H1 (cell line): ENCODE results near the gene GRID2. TPM values are rescaled to one million over a fixed set of nuclear protein-coding genes. Genes with fewer than 3 reads are reported as not detected.

Experiments
- CTCF ChIA-PET: fragments of 300-600 bp; sonication (Branson Sonifier 250); formaldehyde crosslinking; loops from one replicate; lab custom pipeline; 2021; ENCODE audit not compliant: partially characterized antibody; lab: Charles Lee
- POLR2A ChIA-PET: fragments of 300-600 bp; sonication (Branson Sonifier 250); formaldehyde crosslinking; loops from one replicate; lab custom pipeline; 2021; ENCODE audit warnings: inconsistent platforms; ENCODE audit not compliant: partially characterized antibody; lab: Charles Lee
- DNase-seq, 2 experiments: peaks; one replicate each; pipeline versions ENCODE4 v3.0.0 to v3.0.0-alpha.2; 2010 to 2022; ENCODE audit warnings: low spot score in 2 of 2, low read depth in 1 of 2, mixed read lengths in 1 of 2
- FAIRE-seq: peaks from 2 replicates; lab custom pipeline; 2011; peaks lifted over from hg19 to GRCh38; lab: Jason Lieb, UNC
- H2AFZ ChIP-seq: 2 replicates; pipeline ENCODE4 v1.8.1; 2012; ENCODE audit warnings: low read length, inconsistent platforms
- H2AK5ac ChIP-seq: 2 replicates; pipeline ENCODE4 v1.6.1; 2013; ENCODE audit warnings: low read depth, low read length
- H2BK120ac ChIP-seq: replicated peaks from 2 replicates; pipeline ENCODE3; 2013; ENCODE audit warnings: low read depth, low read length, inconsistent platforms
- H2BK12ac ChIP-seq: 2 replicates; pipeline ENCODE4 v1.6.1; 2013; ENCODE audit warnings: low read depth, low read length
- H2BK15ac ChIP-seq: 2 replicates; pipeline ENCODE4 v1.6.1; 2013; ENCODE audit warnings: low read length
- H2BK20ac ChIP-seq: 2 replicates; pipeline ENCODE4 v1.6.1; 2013; ENCODE audit warnings: low read length
- H2BK5ac ChIP-seq: 2 replicates; pipeline ENCODE4 v1.6.1; 2013; ENCODE audit warnings: low read depth, low read length
- H3K14ac ChIP-seq: 2 replicates; pipeline ENCODE4 v1.6.1; 2013; ENCODE audit warnings: inconsistent platforms; ENCODE audit not compliant: insufficient read length
- H3K18ac ChIP-seq: 2 replicates; pipeline ENCODE4 v1.6.1; 2013; ENCODE audit warnings: low read length; ENCODE audit errors: extremely low read depth
- H3K23ac ChIP-seq: 2 replicates; pipeline ENCODE4 v1.6.1; 2013; ENCODE audit warnings: inconsistent platforms; ENCODE audit not compliant: insufficient read length
- H3K23me2 ChIP-seq: 2 replicates; pipeline ENCODE4 v1.6.1; 2013; ENCODE audit warnings: low read depth, low read length
- H3K27ac ChIP-seq: 2 replicates; pipeline ENCODE4 v1.6.1; 2011; ENCODE audit warnings: low read depth, low read length, inconsistent platforms
- H3K27me3 ChIP-seq, 4 experiments: replicated peaks in 1 of 4; 1 replicate in 1 of 4; 2 replicates in 3 of 4; pipeline versions ENCODE4 v1.6.1 to v1.8.1; 2011 to 2013; ENCODE audit warnings: low read length in 3 of 4, mild to moderate bottlenecking in 3 of 4, inconsistent platforms in 2 of 4, mixed read lengths in 2 of 4, moderate library complexity in 1 of 4; ENCODE audit not compliant: control insufficient read depth in 3 of 4, insufficient read depth in 3 of 4; ENCODE audit errors: extremely low read depth in 1 of 4
- H3K36me3 ChIP-seq, 4 experiments: 2 replicates each; pipeline versions ENCODE4 v1.6.1 to v1.8.1; 2011 to 2013; ENCODE audit warnings: mild to moderate bottlenecking in 4 of 4, low read length in 3 of 4, moderate library complexity in 2 of 4, control low read depth in 1 of 4, inconsistent platforms in 1 of 4; ENCODE audit not compliant: insufficient read depth in 4 of 4, control insufficient read depth in 2 of 4
- H3K4ac ChIP-seq: replicated peaks from 2 replicates; pipeline ENCODE3; 2013; ENCODE audit warnings: low read length, low read depth, mixed read lengths, inconsistent platforms; ENCODE audit not compliant: insufficient read length
- H3K4me1 ChIP-seq, 4 experiments: replicated peaks in 1 of 4; 1 replicate in 1 of 4; 2 replicates in 3 of 4; pipeline versions ENCODE4 v1.6.1 to v1.8.1; 2011 to 2013; ENCODE audit warnings: low read length in 3 of 4, inconsistent platforms in 2 of 4, mixed read lengths in 1 of 4; ENCODE audit not compliant: insufficient read depth in 4 of 4, control insufficient read depth in 3 of 4
- H3K4me2 ChIP-seq, 2 experiments: 2 replicates each; pipeline versions ENCODE4 v1.6.1 to v1.8.1; 2011 to 2013; ENCODE audit warnings: low read depth in 2 of 2, low read length in 2 of 2, control low read depth in 1 of 2, inconsistent platforms in 1 of 2, mild to moderate bottlenecking in 1 of 2; ENCODE audit not compliant: insufficient read depth in 1 of 2
- H3K4me3 ChIP-seq, 4 experiments: fragments of 200-600, 300-600 bp in 1 of 4; sonication (generic), shearing (Covaris generic), sonication (Bioruptor Twin) in 1 of 4; 2 replicates each; pipeline versions ENCODE4 v1.5.1 to v1.8.1; 2011 to 2016; ENCODE audit warnings: low read length in 4 of 4, low read depth in 3 of 4, control low read depth in 2 of 4, inconsistent platforms in 2 of 4, mild to moderate bottlenecking in 2 of 4, mixed read lengths in 1 of 4, moderate library complexity in 1 of 4; ENCODE audit not compliant: insufficient read depth in 2 of 4; ENCODE audit errors: extremely low read depth in 1 of 4
- H3K56ac ChIP-seq: replicated peaks from 2 replicates; pipeline ENCODE3; 2013; ENCODE audit warnings: low read depth, mild to moderate bottlenecking, mixed read lengths, low read length, inconsistent platforms; ENCODE audit not compliant: insufficient read length
- H3K79me1 ChIP-seq: 2 replicates; pipeline ENCODE4 v1.6.1; 2013; ENCODE audit warnings: low read depth, low read length, control low read depth
- H3K79me2 ChIP-seq, 2 experiments: 2 replicates each; pipeline versions ENCODE4 v1.6.1 to v1.8.1; 2012 to 2013; ENCODE audit warnings: low read length in 2 of 2, mild to moderate bottlenecking in 2 of 2, inconsistent platforms in 1 of 2; ENCODE audit not compliant: insufficient read depth in 2 of 2, control insufficient read depth in 1 of 2
- H3K9ac ChIP-seq, 4 experiments: replicated peaks in 1 of 4; 1 replicate in 1 of 4; 2 replicates in 3 of 4; pipeline versions ENCODE4 v1.6.1 to v1.8.1; 2011 to 2013; ENCODE audit warnings: low read depth in 3 of 4, low read length in 3 of 4, control low read depth in 2 of 4, mild to moderate bottlenecking in 2 of 4, moderate library complexity in 2 of 4, inconsistent platforms in 1 of 4; ENCODE audit errors: extremely low read depth in 1 of 4
- H3K9me3 ChIP-seq, 2 experiments: 2 replicates each; pipeline versions ENCODE4 v1.6.1 to v1.8.1; 2012 to 2013; ENCODE audit warnings: mild to moderate bottlenecking in 2 of 2, moderate library complexity in 2 of 2, control low read depth in 1 of 2, inconsistent platforms in 1 of 2, low read depth in 1 of 2, low read length in 1 of 2, mixed read lengths in 1 of 2; ENCODE audit not compliant: insufficient read depth in 2 of 2
- H4K20me1 ChIP-seq, 2 experiments: replicated peaks in 1 of 2; 2 replicates each; pipeline versions ENCODE3 to v1.8.1; 2011 to 2013; ENCODE audit warnings: inconsistent platforms in 2 of 2, low read length in 2 of 2, mild to moderate bottlenecking in 1 of 2; ENCODE audit not compliant: insufficient read depth in 2 of 2, control insufficient read depth in 1 of 2
- H4K5ac ChIP-seq: 2 replicates; pipeline ENCODE4 v1.6.1; 2013; ENCODE audit warnings: low read length, low read depth, mixed read lengths, inconsistent platforms; ENCODE audit not compliant: insufficient read length
- H4K8ac ChIP-seq: 2 replicates; pipeline ENCODE4 v1.8.0; 2013; ENCODE audit warnings: mild to moderate bottlenecking, moderate library complexity, low read length, inconsistent platforms; ENCODE audit not compliant: insufficient read depth; ENCODE audit errors: extremely low read depth
- H4K91ac ChIP-seq: replicated peaks from 2 replicates; pipeline ENCODE3; 2013; ENCODE audit warnings: low read length, mixed read lengths, inconsistent platforms; ENCODE audit not compliant: insufficient read length
- CBX5 ChIP-seq: fragments of 300-800, 300-1000 bp; sonication (generic); IDR thresholded peaks from 2 replicates; pipeline ENCODE4 v1.7.1; 2016; ENCODE audit warnings: antibody characterized with exemption, low read length, low read depth
- CHD1 ChIP-seq: IDR thresholded peaks from 2 replicates; pipeline ENCODE4 v1.6.1; 2012; ENCODE audit warnings: low read depth, low read length, improper control_type of control experiment
- CHD2 ChIP-seq: IDR thresholded peaks from 2 replicates; pipeline ENCODE4 v1.6.1; 2012; ENCODE audit warnings: low read length, improper control_type of control experiment
- EZH2 ChIP-seq: fragments of 200-600 bp; sonication (generic); IDR thresholded peaks from 2 replicates; pipeline ENCODE4 v1.7.1; 2012; ENCODE audit warnings: low read depth, mild to moderate bottlenecking, moderate library complexity, low read length, inconsistent platforms; ENCODE audit not compliant: severe bottlenecking
- JUN ChIP-seq: IDR thresholded peaks from 2 replicates; pipeline ENCODE4 v1.6.1; 2011; ENCODE audit warnings: low read depth, mild to moderate bottlenecking, improper control_type of control experiment, low read length
- NANOG ChIP-seq: IDR thresholded peaks from 2 replicates; pipeline ENCODE4 v1.6.1; 2011; ENCODE audit warnings: low read length, low read depth, mild to moderate bottlenecking, inconsistent platforms; ENCODE audit not compliant: insufficient read depth, poor library complexity, severe bottlenecking
- NRF1 ChIP-seq: IDR thresholded peaks from 2 replicates; pipeline ENCODE4 v1.6.1; 2011; ENCODE audit warnings: mild to moderate bottlenecking, low read depth, low read length, improper control_type of control experiment
- TAF7 ChIP-seq: optimal IDR thresholded peaks from 2 replicates; pipeline ENCODE3; 2011; ENCODE audit warnings: low read depth, mild to moderate bottlenecking, inconsistent platforms, low read length, moderate library complexity, borderline replicate concordance
- TEAD4 ChIP-seq: IDR thresholded peaks from 2 replicates; pipeline ENCODE4 v1.6.1; 2012; ENCODE audit warnings: low read depth, low read length, inconsistent platforms, mixed read lengths
- USF2 ChIP-seq: IDR thresholded peaks from 2 replicates; pipeline ENCODE4 v1.6.1; 2011; ENCODE audit warnings: low read length, improper control_type of control experiment
- WGBS, 2 experiments: shearing (Covaris generic) in 1 of 2; methylation state at CpG; one replicate each; pipeline versions ENCODE4 v1.1.6 to v1.1.7; 2013 to 2015; ENCODE audit warnings: low lambda C conversion rate in 2 of 2, mixed read lengths in 2 of 2, inconsistent platforms in 1 of 2, low coverage in 1 of 2, missing lambda C conversion rate in 1 of 2; ENCODE audit not compliant: insufficient replicate concordance in 2 of 2, insufficient coverage in 1 of 2, insufficient read length in 1 of 2; ENCODE audit errors: extremely low coverage in 1 of 2, missing lambda C conversion rate in 1 of 2; 5-methylcytosine and 5-hydroxymethylcytosine counted together
- polyA plus RNA-seq, 7 experiments: library from polyadenylated mRNA; depleted of rRNA in 3 of 7; stranded (reverse) in 5 of 7; unstranded in 2 of 7; fragments of >200 nt in 5 of 7; fragments of 200-250 nt in 2 of 7; gene quantifications; 1 replicate in 5 of 7; 2 replicates in 1 of 7; 4 replicates in 1 of 7; pipeline versions ENCODE4 v1.2.1 to v1.2.3, GENCODE V29; 2011 to 2013; ENCODE audit warnings: missing spikeins in 2 of 7, mixed read lengths in 2 of 7
- total RNA-seq: library from RNA; stranded (reverse); fragmentation: NEBNext Ultra II Directional; extraction: Animal tissue kit (Norgen Biotek cat#: 25700); gene quantifications from 2 replicates; pipeline ENCODE4 v1.2.1, GENCODE V29; 2021

GRID2 gene
- total and polyA plus RNA-seq, 2 of the 8 experiments (the other 6 are each of a cell fraction or from before 2014, with no cell fraction given), result 31.1 to 81.9 TPM

GRCh38 chr4:92843784-92844183 is 540.0 kb downstream of the GRID2 start:
- Histone ChIP-seq H3K79me2 (peaks cover 0 to 15% of the 10 kb centered on the region in 2 experiments; a peak in 1 of 4 replicates), H3K27me3 (no peaks in the 10 kb centered on the region), H3K9ac (no peak overlapping the region), H3K23ac (no peak overlapping the region), H3K4me1 (peaks cover 0 to 5% (median 0%) of the 10 kb centered on the region in 4 experiments; a peak in 2 of 7 replicates), H3K56ac (no peak overlapping the region), H4K91ac (no peak overlapping the region), H2BK12ac (no peak overlapping the region), H2BK5ac (no peak overlapping the region), H3K4ac (no peak overlapping the region), H2AFZ (no peak overlapping the region), H3K18ac (no peak overlapping the region), H2BK15ac (no peak overlapping the region), H3K79me1 (no peaks in the 10 kb centered on the region; the same call in 1 of the 2 replicates), H4K5ac (no peak overlapping the region), H3K4me3 (no peak overlapping the region), H3K27ac (no peak overlapping the region), H4K8ac (no peak overlapping the region), H3K14ac (no peak overlapping the region), H3K23me2 (no peaks in the 10 kb centered on the region), H2BK20ac (no peak overlapping the region), H3K36me3 (peaks cover 0 to 3% (median 0%) of the 10 kb centered on the region in 4 experiments; a peak in 1 of 8 replicates), H3K4me2 (no peak overlapping the region), H2BK120ac (no peak overlapping the region), H4K20me1 (peaks cover 0 to 2% of the 10 kb centered on the region in 2 experiments), H3K9me3 (no peaks in the 10 kb centered on the region), H2AK5ac (no peak overlapping the region)
- POLR2A ChIA-PET, result interaction anchor here (0.8 kb wide), 1 partner anchor 14 kb away, joined by 3 read pairs; no protein-coding TSS in a partner anchor
- DNase-seq, result no peak
- 94% methylated on average over 4 of the region's 4 CpGs; no CpG with 5 or more reads in 1 of the 2 experiments for WGBS, 2 experiments
- CTCF ChIA-PET, result no interaction called here
- FAIRE-seq, result no peak
- TF ChIP-seq JUN (no peak), EZH2 (no peak), NRF1 (no peak), CHD2 (no peak), NANOG (no peak), USF2 (no peak), CBX5 (no peak), TEAD4 (no peak), CHD1 (no peak), TAF7 (no peak)
